GM20431 (cell line): ENCODE results near the gene PUS1.
"Not testable (repeated sequence)": the region's sequence is repeated elsewhere in the genome, so short reads cannot be mapped to it uniquely, and the experiment has no call there.

Experiments used
- in situ Hi-C: fragments of 300-500 bp; cut with MseI, MboI; formaldehyde crosslinking; loops from one replicate; pipeline ENCODE4 v1.15.0; 2020; ENCODE audit warnings: low sequenced_read_pairs; ENCODE audit not compliant: unreplicated experiment

PUS1 gene

GRCh38 chr12:131929581-131930456 lies 743 bp downstream of the PUS1 start:
- in situ Hi-C loops, result loop anchor here (10.0 kb wide), 1 partner anchor 95 kb away; no protein-coding TSS in a partner anchor

GRCh38 chr12:131930510-131930909 lies 1.4 kb downstream of the PUS1 start:
- in situ Hi-C loops, result loop anchor here (10.0 kb wide), 1 partner anchor 96 kb away; no protein-coding TSS in a partner anchor

- in situ Hi-C loops, result loop anchor here (10.0 kb wide), 1 partner anchor 99 kb away; no protein-coding TSS in a partner anchor
Observed at GRCh38 chr12:131933387-131933786, 4.3 kb downstream of the PUS1 start.

DNA sequence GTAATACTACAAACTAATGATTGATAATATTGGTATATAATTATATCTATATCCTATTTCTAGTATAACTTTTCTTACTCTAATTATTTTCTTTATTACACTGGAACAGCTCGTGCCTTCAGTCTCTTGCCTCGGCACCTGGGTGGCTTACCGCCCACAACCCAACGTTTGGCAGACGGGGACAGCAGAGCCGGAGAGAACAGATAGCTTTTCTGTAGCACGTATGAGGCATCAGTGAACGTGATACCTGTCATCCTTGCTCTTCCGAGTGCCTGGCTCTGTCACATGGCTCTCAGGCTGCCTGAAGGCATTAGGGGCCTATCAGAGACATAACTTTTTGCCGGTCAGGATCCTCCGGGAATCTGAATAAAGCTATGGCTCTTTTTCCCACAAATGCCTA lies 5.5 kb downstream of the PUS1 start:
- in situ Hi-C loops, result loop anchor here (10.0 kb wide), 1 partner anchor 100 kb away; no protein-coding TSS in a partner anchor

DNA sequence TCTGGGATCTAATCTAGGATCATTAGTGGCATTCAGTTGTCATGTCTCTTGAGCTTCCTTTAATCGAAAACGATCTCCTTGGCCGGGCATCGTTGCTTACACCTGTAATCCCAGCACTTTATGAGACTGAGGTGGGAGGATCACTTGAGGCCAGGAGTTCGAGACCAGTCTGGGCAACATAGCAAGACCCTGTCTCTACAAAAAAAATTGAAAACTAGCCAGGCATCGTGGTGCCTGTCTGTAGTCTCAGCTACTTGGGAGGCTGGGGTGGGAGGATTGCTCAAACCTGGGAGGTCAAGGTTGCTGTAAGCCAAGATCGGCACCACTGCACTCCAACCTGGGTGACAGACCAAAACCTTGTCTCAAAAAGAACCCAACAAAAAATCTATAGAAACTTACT lies 9.0 kb downstream of the PUS1 start:
- in situ Hi-C loops, result loop anchor here (10.0 kb wide), 1 partner anchor 103 kb away; no protein-coding TSS in a partner anchor

GRCh38 chr12:131939007-131939406 lies 9.9 kb downstream of the PUS1 start:
- in situ Hi-C loops, result loop anchor here (10.0 kb wide), 1 partner anchor 104 kb away; no protein-coding TSS in a partner anchor

GRCh38 chr12:131940141-131940547 lies 11.1 kb downstream of the PUS1 start:
- in situ Hi-C loops, result no loop called here

DNA sequence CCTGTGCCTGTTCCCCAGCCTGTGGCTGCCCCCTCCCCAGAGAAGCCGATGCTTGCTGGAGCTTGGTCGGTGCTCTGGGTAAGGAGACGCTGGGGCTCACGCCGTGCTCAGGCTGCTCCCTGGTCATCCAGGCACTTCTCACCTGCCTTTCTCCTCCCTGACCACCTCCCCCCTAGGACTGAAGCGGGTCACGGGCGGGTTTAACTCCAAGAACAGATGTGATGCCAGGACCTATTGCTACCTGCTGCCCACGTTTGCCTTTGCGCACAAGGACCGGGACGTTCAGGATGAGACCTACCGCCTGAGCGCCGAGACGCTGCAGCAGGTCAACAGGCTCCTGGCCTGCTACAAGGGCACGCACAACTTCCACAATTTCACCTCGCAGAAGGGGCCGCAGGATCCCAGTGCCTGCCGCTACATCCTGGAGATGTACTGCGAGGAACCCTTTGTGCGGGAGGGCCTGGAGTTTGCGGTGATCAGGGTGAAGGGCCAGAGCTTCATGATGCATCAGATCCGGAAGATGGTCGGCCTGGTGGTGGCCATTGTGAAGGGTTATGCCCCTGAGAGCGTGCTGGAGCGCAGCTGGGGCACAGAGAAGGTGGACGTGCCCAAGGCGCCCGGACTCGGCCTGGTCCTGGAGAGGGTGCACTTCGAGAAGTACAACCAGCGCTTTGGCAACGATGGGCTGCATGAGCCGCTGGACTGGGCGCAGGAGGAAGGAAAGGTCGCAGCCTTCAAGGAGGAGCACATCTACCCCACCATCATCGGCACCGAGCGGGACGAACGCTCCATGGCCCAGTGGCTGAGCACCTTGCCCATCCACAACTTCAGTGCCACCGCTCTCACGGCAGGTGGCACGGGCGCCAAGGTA lies 12.3 kb downstream of the PUS1 start:
- in situ Hi-C loops, result no loop called here

DNA sequence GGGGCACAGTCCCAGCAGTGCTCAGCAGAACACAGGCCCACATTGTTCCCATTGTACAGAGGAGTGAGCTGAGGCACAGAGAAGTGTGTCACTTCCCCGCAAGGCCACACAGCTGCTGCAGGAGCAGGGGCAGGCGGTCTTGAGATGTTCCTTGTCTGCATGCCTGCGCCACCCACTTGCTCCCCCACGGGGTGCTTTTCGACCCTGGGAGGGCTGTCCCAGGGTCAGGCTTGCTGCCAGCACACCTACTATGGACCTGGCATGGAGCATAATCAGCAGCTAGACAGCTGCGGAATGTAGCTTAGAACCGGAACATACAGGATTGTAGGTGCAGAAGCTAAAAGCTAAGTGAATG lies 12.9 kb downstream of the PUS1 start:
- in situ Hi-C loops, result no loop called here

- in situ Hi-C loops, result no loop called here
Observed at GRCh38 chr12:131942671-131943070, 13.6 kb downstream of the PUS1 start.

DNA sequence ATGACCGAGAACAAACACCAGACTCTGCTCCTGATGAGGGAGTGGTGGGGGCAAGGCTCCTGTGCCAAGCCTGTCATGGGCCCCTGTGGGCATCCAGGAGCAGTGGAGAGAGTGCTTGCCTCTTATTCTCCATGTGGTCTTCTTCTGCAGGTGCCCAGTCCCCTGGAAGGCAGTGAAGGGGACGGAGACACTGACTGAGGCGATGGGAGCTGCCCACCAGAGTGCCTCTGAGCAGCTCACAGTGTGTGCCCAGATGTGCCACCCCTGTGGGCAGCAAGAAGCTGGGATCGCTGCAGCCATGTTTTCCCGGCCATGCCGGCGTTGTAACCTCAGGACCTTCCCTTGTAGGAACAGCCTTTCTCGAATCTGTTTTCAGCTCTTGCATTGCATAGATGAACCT lies 14.3 kb downstream of the PUS1 start:
- in situ Hi-C loops, result no loop called here

GRCh38 chr12:131943876-131944275 lies 14.8 kb downstream of the PUS1 start:
- in situ Hi-C loops, result no loop called here

- in situ Hi-C loops, result no loop called here
Observed at GRCh38 chr12:131944601-131945251, 15.7 kb downstream of the PUS1 start.

DNA sequence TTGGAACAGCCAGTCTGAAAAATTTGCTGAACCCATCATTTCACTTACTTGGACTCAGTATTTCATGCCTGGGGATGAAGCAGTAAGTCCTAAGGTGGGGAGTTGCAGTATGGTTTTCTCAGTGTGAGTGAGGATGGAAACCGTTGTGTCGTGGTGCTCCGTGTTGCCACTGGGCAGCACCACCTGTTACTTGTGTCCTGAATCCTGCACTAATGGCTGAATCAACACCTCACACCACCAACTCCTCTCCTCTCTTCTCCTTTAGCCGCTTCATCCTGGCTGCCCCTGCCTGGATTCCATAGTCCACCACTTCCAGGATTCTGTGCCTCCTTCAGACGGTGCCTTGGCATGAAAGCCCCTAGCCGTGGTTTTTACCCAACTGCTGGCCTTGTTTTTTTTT lies 17.7 kb downstream of the PUS1 start:
- in situ Hi-C loops, result no loop called here

GRCh38 chr12:131947482-131948027 lies 18.5 kb downstream of the PUS1 start:
- in situ Hi-C loops, result no loop called here

GRCh38 chr12:131948166-131948712 lies 19.2 kb downstream of the PUS1 start:
- in situ Hi-C loops, result no loop called here

DNA sequence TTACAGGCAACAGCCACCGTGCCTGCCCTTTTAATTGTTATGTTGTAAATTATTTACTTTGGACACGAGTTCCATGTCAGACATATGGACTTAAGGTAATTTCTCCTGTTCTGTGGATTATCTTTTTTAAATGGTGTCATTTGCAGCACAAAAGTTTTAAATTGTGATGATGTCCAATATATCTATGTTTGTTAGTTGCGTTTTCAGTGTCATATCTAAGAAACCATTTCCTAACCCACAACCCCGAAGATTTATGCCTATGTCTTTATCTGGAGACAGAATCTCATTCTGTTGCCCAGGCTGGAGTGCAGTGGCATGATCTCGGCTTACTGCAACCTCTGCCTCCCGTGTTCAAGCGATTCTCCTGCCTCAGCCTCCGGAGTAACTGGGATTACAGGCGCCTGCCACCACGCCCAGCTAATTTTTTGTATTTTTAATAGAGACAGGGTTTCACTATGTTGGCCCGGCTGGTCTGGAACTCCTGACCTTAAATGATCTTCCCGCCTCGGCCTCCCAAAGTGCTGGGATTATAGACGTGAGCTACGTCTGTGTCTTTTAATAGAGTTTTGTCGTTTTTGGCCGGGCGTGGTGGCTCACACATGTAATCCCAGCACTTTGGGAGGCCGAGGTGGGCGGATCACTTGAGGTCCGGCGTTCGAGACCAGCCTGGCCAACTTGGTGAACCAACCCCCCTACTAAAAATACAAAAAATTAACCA lies 19.8 kb downstream of the PUS1 start:
- in situ Hi-C loops, result not testable (repeated sequence)

GRCh38 chr12:131949431-131950181 lies 20.5 kb downstream of the PUS1 start, which contains the start of gene EP400:
Gene EP400 (plus strand): TSS chr12:131949942. CDS start chr12:131960620, 10,678 bp downstream.
- in situ Hi-C loops, result no loop called here
